ENCODE results near the gene SH3D19. TPM values are rescaled to one million over a fixed set of nuclear protein-coding genes. Genes with fewer than 3 reads are reported as not detected.
A peak's percentile ranks its signal among the peaks of the same experiment; 100 is the strongest.

The SH3D19 gene
- total RNA-seq, 1 donor from 2014 or later: 23.0 TPM

GRCh38 chr4:151105454-151106032 lies 219.9 kb downstream of the SH3D19 start:
- no peak for TF ChIP-seq CTCF (IDR thresholded peaks at IDR 0.05; ENCODE audit: insufficient read depth, low read length, poor library complexity, severe bottlenecking)
- no peak overlapping the region for H3K4me3 ChIP-seq (ENCODE audit: low read depth, low read length)
- no peaks in the 10 kb centered on the region for H3K27me3 ChIP-seq (ENCODE audit: control insufficient read depth, insufficient read depth, low read length)
- peaks cover 3% of the 10 kb centered on the region for H3K36me3 ChIP-seq (ENCODE audit: control insufficient read depth, insufficient read depth, low read length)
- DNase-seq (ENCODE audit: low read depth): no peak

- Histone ChIP-seq H3K4me3 (ENCODE audit: low read depth, low read length) (no peak overlapping the region), H3K36me3 (ENCODE audit: control insufficient read depth, insufficient read depth, low read length) (peaks cover 3% of the 10 kb centered on the region), H3K27me3 (ENCODE audit: control insufficient read depth, insufficient read depth, low read length) (no peaks in the 10 kb centered on the region)
- no peak for TF ChIP-seq CTCF (IDR thresholded peaks at IDR 0.05; ENCODE audit: insufficient read depth, low read length, poor library complexity, severe bottlenecking)
- no peak for DNase-seq (ENCODE audit: low read depth)
Measured at GRCh38 chr4:151104621-151105020, 220.8 kb downstream of the SH3D19 start.

DNA sequence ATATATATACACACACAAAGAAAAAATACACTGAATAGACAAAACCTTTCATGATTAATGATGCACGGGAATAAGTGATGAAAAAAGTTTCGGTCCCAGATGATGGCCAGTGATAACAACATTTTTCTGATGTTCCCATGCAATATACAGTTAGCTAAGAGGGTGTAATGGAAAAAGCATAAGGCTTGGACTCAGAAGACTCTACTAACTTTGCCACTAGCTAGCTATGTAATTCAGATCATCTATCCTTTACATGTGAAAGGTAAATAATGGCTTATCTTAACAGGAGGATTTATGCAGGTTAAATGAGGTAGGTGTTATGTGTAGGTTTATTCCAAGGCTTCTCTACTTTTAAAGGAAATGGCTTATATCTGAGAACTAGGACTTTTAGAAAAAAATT lies 221.6 kb downstream of the SH3D19 start:
- Histone ChIP-seq H3K4me3 (ENCODE audit: low read depth, low read length) (no peak overlapping the region), H3K36me3 (ENCODE audit: control insufficient read depth, insufficient read depth, low read length) (peaks cover 3% of the 10 kb centered on the region), H3K27me3 (ENCODE audit: control insufficient read depth, insufficient read depth, low read length) (no peaks in the 10 kb centered on the region)
- no peak for DNase-seq (ENCODE audit: low read depth)
- TF ChIP-seq CTCF (IDR thresholded peaks at IDR 0.05; ENCODE audit: insufficient read depth, low read length, poor library complexity, severe bottlenecking): no peak

DNA sequence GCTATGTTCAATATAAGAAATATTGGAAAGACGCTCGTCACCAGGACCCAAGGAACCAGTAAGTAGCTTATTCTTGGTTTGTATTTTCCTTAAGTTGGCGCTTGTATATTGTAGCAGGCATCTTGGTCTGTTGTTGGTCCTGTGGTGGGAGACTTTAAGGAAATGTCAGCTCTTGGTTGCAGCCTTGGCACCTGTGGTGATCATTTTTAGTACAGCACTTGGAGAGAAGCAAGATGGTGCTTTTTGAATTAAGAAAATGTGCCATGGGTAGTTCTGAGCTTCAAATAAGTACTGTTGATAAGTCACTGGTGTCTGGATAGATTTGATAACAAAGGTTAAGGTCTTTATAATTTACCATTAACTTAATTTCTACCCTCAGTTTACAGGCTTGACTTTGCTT lies 224.9 kb downstream of the SH3D19 start:
- no peak for TF ChIP-seq CTCF (IDR thresholded peaks at IDR 0.05; ENCODE audit: insufficient read depth, low read length, poor library complexity, severe bottlenecking)
- H3K27me3 ChIP-seq (ENCODE audit: control insufficient read depth, insufficient read depth, low read length): no peaks in the 10 kb centered on the region
- DNase-seq (ENCODE audit: low read depth): no peak
- H3K4me3 ChIP-seq (ENCODE audit: low read depth, low read length): peak overlapping the region; percentile 89
- peaks cover 2% of the 10 kb centered on the region for H3K36me3 ChIP-seq (ENCODE audit: control insufficient read depth, insufficient read depth, low read length)

- Histone ChIP-seq H3K36me3 (ENCODE audit: control insufficient read depth, insufficient read depth, low read length) (peaks cover 2% of the 10 kb centered on the region), H3K4me3 (ENCODE audit: low read depth, low read length) (peak overlapping the region; percentile 89), H3K27me3 (ENCODE audit: control insufficient read depth, insufficient read depth, low read length) (no peaks in the 10 kb centered on the region)
- no peak for DNase-seq (ENCODE audit: low read depth)
- TF ChIP-seq CTCF (IDR thresholded peaks at IDR 0.05; ENCODE audit: insufficient read depth, low read length, poor library complexity, severe bottlenecking): no peak
Measured at GRCh38 chr4:151099976-151100417, 225.4 kb downstream of the SH3D19 start.

All from kidney epithelial cell (primary cell).